HepG2 (cell line): ENCODE data around the gene DNASE2. TPM values are rescaled to one million over a fixed set of nuclear protein-coding genes. Genes with fewer than 3 reads are reported as not detected.

Experiments
- BRCA1 ChIP-seq: sonication (generic); formaldehyde crosslinking; IDR thresholded peaks from 2 replicates; pipeline ENCODE4 v1.4.0; 2020; ENCODE audit warnings: missing genetic modification reagents
- DNMT1 ChIP-seq: sonication (generic); formaldehyde crosslinking; IDR thresholded peaks from 2 replicates; pipeline ENCODE4 v1.5.1; 2020; ENCODE audit warnings: mild to moderate bottlenecking, missing genetic modification reagents
- EHMT2 ChIP-seq: fragments of 200-600 bp; sonication (generic); IDR thresholded peaks from 2 replicates; pipeline ENCODE4 v1.7.0; 2017; ENCODE audit warnings: antibody characterized with exemption, low read depth, low read length, borderline replicate concordance
- NCOA1 ChIP-seq: sonication (generic); formaldehyde crosslinking; IDR thresholded peaks from 2 replicates; pipeline ENCODE4 v1.9.0; 2021; ENCODE audit warnings: missing genetic modification reagents
- NCOR1 ChIP-seq: fragments of 200-600 bp; sonication (generic); IDR thresholded peaks from 2 replicates; pipeline ENCODE4 v1.7.0; 2017; ENCODE audit warnings: antibody characterized with exemption, low read length, borderline replicate concordance
- NFYC ChIP-seq: IDR thresholded peaks from 2 replicates; pipeline ENCODE4 v1.6.1; 2016; ENCODE audit warnings: missing genetic modification reagents, missing compliant biosample characterization
- NR2F2 ChIP-seq: IDR thresholded peaks from 2 replicates; pipeline ENCODE4 v1.6.1; 2012; ENCODE audit warnings: low read depth, inconsistent platforms, borderline replicate concordance
- PPARG ChIP-seq: conservative IDR thresholded peaks from 2 replicates; pipeline ENCODE4 v1.6.1; 2016; ENCODE audit warnings: missing biosample characterization, missing genetic modification reagents
- SAP130 ChIP-seq: IDR thresholded peaks from 2 replicates; pipeline ENCODE4 v1.6.1; 2016; ENCODE audit warnings: low read depth
- SETDB1 ChIP-seq: sonication (generic); formaldehyde crosslinking; IDR thresholded peaks from 2 replicates; pipeline ENCODE4 v1.5.1; 2020; ENCODE audit warnings: missing genetic modification reagents, mild to moderate bottlenecking, borderline replicate concordance
- SIN3A ChIP-seq: IDR thresholded peaks from 2 replicates; pipeline ENCODE4 v1.6.1; 2011; ENCODE audit warnings: low read depth, mild to moderate bottlenecking, control low read depth, low read length, borderline replicate concordance
- SP140L ChIP-seq: sonication (generic); formaldehyde crosslinking; IDR thresholded peaks from 2 replicates; pipeline ENCODE4 v1.4.0; 2020; ENCODE audit warnings: missing genetic modification reagents, borderline replicate concordance
- STAG1 ChIP-seq: sonication (generic); formaldehyde crosslinking; IDR thresholded peaks from 2 replicates; pipeline ENCODE4 v1.4.0; 2020; ENCODE audit warnings: missing genetic modification reagents
- ZMAT3 ChIP-seq: sonication (generic); formaldehyde crosslinking; conservative IDR thresholded peaks from 2 replicates; pipeline ENCODE4 v1.7.0; 2021; ENCODE audit warnings: missing genetic modification reagents
- ZNF276 ChIP-seq: sonication (generic); formaldehyde crosslinking; IDR thresholded peaks from 2 replicates; pipeline ENCODE4 v1.4.0; 2020; ENCODE audit warnings: mild to moderate bottlenecking, low read depth, missing genetic modification reagents
- ZNF552 ChIP-seq: sonication (generic); formaldehyde crosslinking; IDR thresholded peaks from 2 replicates; pipeline ENCODE4 v1.9.0; 2022; ENCODE audit warnings: missing genetic modification reagents, mild to moderate bottlenecking, borderline replicate concordance
- ZNF558 ChIP-seq: sonication (generic); formaldehyde crosslinking; IDR thresholded peaks from 2 replicates; pipeline ENCODE4 v1.9.0; 2022; ENCODE audit warnings: mild to moderate bottlenecking, missing genetic modification reagents, borderline replicate concordance
- ZNF691 ChIP-seq: sonication (generic); formaldehyde crosslinking; IDR thresholded peaks from 2 replicates; pipeline ENCODE4 v1.4.0; 2020; ENCODE audit warnings: missing genetic modification reagents, low read depth, mild to moderate bottlenecking, borderline replicate concordance
- ZNF776 ChIP-seq: sonication (generic); formaldehyde crosslinking; IDR thresholded peaks from 2 replicates; pipeline ENCODE4 v1.4.0; 2020; ENCODE audit warnings: mild to moderate bottlenecking, missing genetic modification reagents
- ZSCAN30 ChIP-seq: sonication (generic); formaldehyde crosslinking; IDR thresholded peaks from 2 replicates; pipeline ENCODE4 v1.5.0; 2020; ENCODE audit warnings: mild to moderate bottlenecking, missing genetic modification reagents
- polyA plus RNA-seq, 8 experiments: library from polyadenylated mRNA; depleted of rRNA in 3 of 8; stranded (reverse) in 7 of 8; unstranded in 1 of 8; fragments of >200 nt; fragmentation: Illumina TruSeq in 4 of 8; extraction: Trizol in 4 of 8; gene quantifications; 2 replicates each; pipeline versions ENCODE4 v1.2.1 to v1.2.3, GENCODE V29; 2011 to 2016; ENCODE audit warnings: low read depth in 4 of 8, missing spikeins in 1 of 8, mixed read lengths in 1 of 8; ENCODE audit not compliant: insufficient read depth in 1 of 8
- total RNA-seq, 5 experiments: library from RNA; depleted of rRNA; stranded (reverse); fragments of >200 nt; fragmentation: Illumina TruSeq; extraction: Trizol; gene quantifications; 2 replicates each; pipeline ENCODE4 v1.2.3, GENCODE V29; 2016; ENCODE audit warnings: low read depth in 1 of 5
- TF ChIP-seq, protein P1 (sequence below): sonication (generic); formaldehyde crosslinking; IDR thresholded peaks from 2 replicates; pipeline ENCODE4 v1.9.0; 2021; ENCODE audit warnings: mild to moderate bottlenecking, missing genetic modification reagents

DNASE2 gene
- total and polyA plus RNA-seq, 2 of the 13 experiments (the other 11 are each of a cell fraction or from before 2014, with no cell fraction given), result 7.5 to 16.2 TPM

GRCh38 chr19:12890787-12891552 is 9.7 kb upstream of the DNASE2 start, which contains the start of gene GCDH (continued):
- no peak for TF ChIP-seq ZSCAN30 (CRISPR knock-in tag)
- TF ChIP-seq ZNF691, result no peak; the same call in 1 of the 2 replicates
- TF ChIP-seq NFYC, result peak; percentile 90
- peak; percentile 76 for TF ChIP-seq SIN3A
- no peak for TF ChIP-seq STAG1
- TF ChIP-seq ZNF276 (CRISPR knock-in tag), result peak; percentile 66; the same call in 1 of the 2 replicates
- TF ChIP-seq SAP130 (CRISPR knock-in tag), result peak; percentile 99
- TF ChIP-seq ZNF552, result no peak
- no peak; the same call in 1 of the 2 replicates for TF ChIP-seq ZNF558 (CRISPR knock-in tag)
- TF ChIP-seq DNMT1 (CRISPR knock-in tag), result no peak
- TF ChIP-seq BRCA1, result no peak
- TF ChIP-seq PPARG (CRISPR knock-in tag), result no peak
- TF ChIP-seq NCOR1, result no peak
- peak; percentile 77 for TF ChIP-seq ZNF776 (CRISPR knock-in tag)
- TF ChIP-seq NCOA1 (CRISPR knock-in tag), result no peak
- no peak for TF ChIP-seq SP140L (CRISPR knock-in tag)
- TF ChIP-seq NR2F2, result no peak
- no peak for TF ChIP-seq ZMAT3 (CRISPR knock-in tag)
- no peak for TF ChIP-seq SETDB1 (CRISPR knock-in tag)
- TF ChIP-seq, protein P1, sequence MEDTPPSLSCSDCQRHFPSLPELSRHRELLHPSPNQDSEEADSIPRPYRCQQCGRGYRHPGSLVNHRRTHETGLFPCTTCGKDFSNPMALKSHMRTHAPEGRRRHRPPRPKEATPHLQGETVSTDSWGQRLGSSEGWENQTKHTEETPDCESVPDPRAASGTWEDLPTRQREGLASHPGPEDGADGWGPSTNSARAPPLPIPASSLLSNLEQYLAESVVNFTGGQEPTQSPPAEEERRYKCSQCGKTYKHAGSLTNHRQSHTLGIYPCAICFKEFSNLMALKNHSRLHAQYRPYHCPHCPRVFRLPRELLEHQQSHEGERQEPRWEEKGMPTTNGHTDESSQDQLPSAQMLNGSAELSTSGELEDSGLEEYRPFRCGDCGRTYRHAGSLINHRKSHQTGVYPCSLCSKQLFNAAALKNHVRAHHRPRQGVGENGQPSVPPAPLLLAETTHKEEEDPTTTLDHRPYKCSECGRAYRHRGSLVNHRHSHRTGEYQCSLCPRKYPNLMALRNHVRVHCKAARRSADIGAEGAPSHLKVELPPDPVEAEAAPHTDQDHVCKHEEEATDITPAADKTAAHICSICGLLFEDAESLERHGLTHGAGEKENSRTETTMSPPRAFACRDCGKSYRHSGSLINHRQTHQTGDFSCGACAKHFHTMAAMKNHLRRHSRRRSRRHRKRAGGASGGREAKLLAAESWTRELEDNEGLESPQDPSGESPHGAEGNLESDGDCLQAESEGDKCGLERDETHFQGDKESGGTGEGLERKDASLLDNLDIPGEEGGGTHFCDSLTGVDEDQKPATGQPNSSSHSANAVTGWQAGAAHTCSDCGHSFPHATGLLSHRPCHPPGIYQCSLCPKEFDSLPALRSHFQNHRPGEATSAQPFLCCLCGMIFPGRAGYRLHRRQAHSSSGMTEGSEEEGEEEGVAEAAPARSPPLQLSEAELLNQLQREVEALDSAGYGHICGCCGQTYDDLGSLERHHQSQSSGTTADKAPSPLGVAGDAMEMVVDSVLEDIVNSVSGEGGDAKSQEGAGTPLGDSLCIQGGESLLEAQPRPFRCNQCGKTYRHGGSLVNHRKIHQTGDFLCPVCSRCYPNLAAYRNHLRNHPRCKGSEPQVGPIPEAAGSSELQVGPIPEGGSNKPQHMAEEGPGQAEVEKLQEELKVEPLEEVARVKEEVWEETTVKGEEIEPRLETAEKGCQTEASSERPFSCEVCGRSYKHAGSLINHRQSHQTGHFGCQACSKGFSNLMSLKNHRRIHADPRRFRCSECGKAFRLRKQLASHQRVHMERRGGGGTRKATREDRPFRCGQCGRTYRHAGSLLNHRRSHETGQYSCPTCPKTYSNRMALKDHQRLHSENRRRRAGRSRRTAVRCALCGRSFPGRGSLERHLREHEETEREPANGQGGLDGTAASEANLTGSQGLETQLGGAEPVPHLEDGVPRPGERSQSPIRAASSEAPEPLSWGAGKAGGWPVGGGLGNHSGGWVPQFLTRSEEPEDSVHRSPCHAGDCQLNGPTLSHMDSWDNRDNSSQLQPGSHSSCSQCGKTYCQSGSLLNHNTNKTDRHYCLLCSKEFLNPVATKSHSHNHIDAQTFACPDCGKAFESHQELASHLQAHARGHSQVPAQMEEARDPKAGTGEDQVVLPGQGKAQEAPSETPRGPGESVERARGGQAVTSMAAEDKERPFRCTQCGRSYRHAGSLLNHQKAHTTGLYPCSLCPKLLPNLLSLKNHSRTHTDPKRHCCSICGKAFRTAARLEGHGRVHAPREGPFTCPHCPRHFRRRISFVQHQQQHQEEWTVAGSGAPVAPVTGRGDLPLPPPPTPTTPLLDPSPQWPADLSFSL (CRISPR knock-in tag), result no peak
- no peak for TF ChIP-seq EHMT2
